GM21515 (cell line): ENCODE results near the gene RFTN2.
"Not testable (repeated sequence)": the region's sequence is repeated elsewhere in the genome, so short reads cannot be mapped to it uniquely, and the experiment has no call there.

Experiments
- ATAC-seq: cut with Tn5 transposase; IDR thresholded peaks from one replicate; pipeline ENCODE4 v1.9.1; 2021; ENCODE audit not compliant: unreplicated experiment

The RFTN2 gene

GRCh38 chr2:197675246-197675645 lies at the start of gene RFTN2:
TSS of gene RFTN2 (minus strand) at chr2:197675587. CDS start at chr2:197675458, 129 bp downstream.
- no peak for ATAC-seq

- ATAC-seq: no peak
Observed at GRCh38 chr2:197717863-197718262, 42.5 kb upstream of the RFTN2 start.

GRCh38 chr2:197713271-197713670 lies 37.9 kb upstream of the RFTN2 start:
- no peak for ATAC-seq

- ATAC-seq: no peak
Observed at GRCh38 chr2:197711578-197711977, 36.2 kb upstream of the RFTN2 start.

- peak; percentile 74 for ATAC-seq
Observed at GRCh38 chr2:197710424-197711042, 35.1 kb upstream of the RFTN2 start.

GRCh38 chr2:197709140-197709539 lies 33.8 kb upstream of the RFTN2 start:
- not testable (repeated sequence) for ATAC-seq

- ATAC-seq: no peak
Observed at GRCh38 chr2:197708331-197708730, 32.9 kb upstream of the RFTN2 start.

- no peak for ATAC-seq
Observed at GRCh38 chr2:197707316-197708213, 32.2 kb upstream of the RFTN2 start.

- ATAC-seq: no peak
Observed at GRCh38 chr2:197706839-197707207, 31.4 kb upstream of the RFTN2 start.

- no peak for ATAC-seq
Observed at GRCh38 chr2:197705912-197706838, 30.8 kb upstream of the RFTN2 start.

GRCh38 chr2:197705121-197705911 lies 29.9 kb upstream of the RFTN2 start, which contains the start of gene MARS2:
TSS of gene MARS2 (plus strand) at chr2:197705369. CDS start at chr2:197705406, 37 bp downstream.
- peak; percentile 84 for ATAC-seq

- peak; percentile 36 for ATAC-seq
Observed at GRCh38 chr2:197704434-197705120, 29.2 kb upstream of the RFTN2 start.

GRCh38 chr2:197700960-197701359 lies 25.6 kb upstream of the RFTN2 start:
- ATAC-seq: no peak

GRCh38 chr2:197699724-197700123 lies 24.3 kb upstream of the RFTN2 start:
- not testable (repeated sequence) for ATAC-seq

- not testable (repeated sequence) for ATAC-seq
Observed at GRCh38 chr2:197696571-197696970, 21.2 kb upstream of the RFTN2 start.

GRCh38 chr2:197695971-197696370 lies 20.6 kb upstream of the RFTN2 start:
- ATAC-seq: not testable (repeated sequence)

- ATAC-seq: not testable (repeated sequence)
Observed at GRCh38 chr2:197695206-197695605, 19.8 kb upstream of the RFTN2 start.

- no peak for ATAC-seq
Observed at GRCh38 chr2:197677483-197677882, 2.1 kb upstream of the RFTN2 start.

- ATAC-seq: no peak
Observed at GRCh38 chr2:197677056-197677455, 1.7 kb upstream of the RFTN2 start.
